GM21423 (cell line): Measurements from ENCODE around the gene SNX25.
"Not testable (repeated sequence)": the region's sequence is repeated elsewhere in the genome, so short reads cannot be mapped to it uniquely, and the experiment has no call there.

ENCODE experiments used
- ATAC-seq: cut with Tn5 transposase; IDR thresholded peaks from one replicate; pipeline ENCODE4 v1.9.1; 2021; ENCODE audit warnings: mild to moderate bottlenecking, moderate library complexity; ENCODE audit not compliant: unreplicated experiment

SNX25 gene

DNA sequence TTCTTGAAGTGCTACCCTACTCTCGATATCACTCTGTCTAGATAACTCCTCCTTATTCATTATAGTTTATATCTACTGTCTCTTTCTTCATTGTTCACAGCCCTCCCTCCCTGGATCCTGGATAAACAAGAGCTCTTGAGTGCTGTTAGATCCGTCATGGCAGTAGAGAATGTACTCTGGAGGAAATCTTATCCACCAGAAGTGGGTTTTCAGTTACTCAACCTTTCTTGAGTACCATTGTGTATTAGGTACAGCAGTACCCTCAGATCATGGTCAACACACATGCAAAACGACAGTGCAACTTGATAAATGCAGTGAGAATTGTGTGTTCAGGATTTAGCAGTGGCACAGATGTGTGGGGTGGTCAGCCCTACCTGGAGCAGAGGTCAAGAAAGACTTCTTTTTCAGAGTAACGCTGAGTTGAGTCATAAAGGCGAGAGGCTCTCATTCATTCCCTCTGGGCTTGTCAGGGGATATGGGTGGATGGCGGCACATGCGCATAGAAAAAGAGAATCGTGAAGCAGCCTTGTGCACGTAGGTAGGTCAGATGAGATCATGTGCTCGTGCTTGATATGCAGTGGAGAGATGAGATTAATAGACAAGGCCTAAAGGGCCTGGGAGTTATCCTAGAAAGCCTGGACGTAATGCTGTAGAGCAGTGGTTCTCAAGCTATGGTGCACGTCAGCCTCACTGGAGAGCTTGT is 89.5 kb downstream of the SNX25 start:
- ATAC-seq: no peak

DNA sequence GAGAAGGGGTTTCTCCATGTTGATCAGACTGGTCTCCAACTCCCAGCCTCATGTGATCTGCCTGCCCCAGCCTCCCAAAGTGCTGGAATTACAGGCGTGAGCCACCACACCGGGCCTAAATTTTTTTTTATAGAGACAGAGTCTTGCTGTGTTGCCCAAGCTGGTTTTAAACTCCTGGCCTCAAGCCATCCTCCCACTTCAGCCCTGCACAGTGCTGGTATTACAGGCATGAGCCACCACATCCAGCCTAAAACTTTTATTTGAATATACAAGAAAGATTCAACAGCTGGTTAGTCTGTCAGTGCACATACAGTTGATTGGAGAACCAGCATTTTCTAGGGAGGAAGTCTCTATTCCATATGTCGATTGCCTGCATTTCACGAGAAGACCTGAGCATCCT is 95.1 kb downstream of the SNX25 start:
- ATAC-seq: no peak

DNA sequence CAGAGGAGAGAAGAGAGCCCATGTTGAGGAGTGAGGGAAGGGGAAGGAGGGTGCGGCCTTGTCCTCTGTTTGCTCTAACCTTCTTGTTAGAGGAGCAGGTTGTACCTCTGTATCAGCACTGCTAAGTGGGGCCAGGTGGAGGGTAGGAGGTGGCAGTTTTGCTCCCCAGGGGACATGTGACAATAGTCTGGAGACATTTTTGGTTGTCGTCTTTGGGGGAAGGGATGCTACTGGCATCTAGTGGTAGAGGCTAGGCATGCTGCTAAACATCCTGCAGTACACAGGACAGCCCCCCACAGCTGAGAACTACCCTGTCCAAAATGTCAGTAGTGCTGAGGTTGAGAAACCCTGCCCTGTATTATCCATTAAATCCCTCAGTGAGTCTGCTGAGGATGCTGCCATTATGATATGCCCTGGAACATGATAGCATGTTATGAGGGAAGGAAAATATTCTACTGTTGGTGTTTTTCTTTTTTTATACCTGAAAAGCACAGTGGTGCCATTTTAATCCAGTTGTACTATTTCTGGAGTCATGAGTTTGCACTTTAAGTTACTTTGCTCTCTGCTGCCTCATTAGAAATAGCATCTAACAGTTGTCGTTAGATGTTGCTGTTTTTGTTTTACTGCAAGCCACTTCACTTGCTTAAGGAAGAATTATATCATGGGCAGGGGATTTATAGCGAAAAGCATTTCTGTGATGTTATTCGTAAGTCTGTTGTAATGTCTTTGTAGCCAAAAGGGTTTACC is 95.7 kb downstream of the SNX25 start:
- ATAC-seq: peak; percentile 43

DNA sequence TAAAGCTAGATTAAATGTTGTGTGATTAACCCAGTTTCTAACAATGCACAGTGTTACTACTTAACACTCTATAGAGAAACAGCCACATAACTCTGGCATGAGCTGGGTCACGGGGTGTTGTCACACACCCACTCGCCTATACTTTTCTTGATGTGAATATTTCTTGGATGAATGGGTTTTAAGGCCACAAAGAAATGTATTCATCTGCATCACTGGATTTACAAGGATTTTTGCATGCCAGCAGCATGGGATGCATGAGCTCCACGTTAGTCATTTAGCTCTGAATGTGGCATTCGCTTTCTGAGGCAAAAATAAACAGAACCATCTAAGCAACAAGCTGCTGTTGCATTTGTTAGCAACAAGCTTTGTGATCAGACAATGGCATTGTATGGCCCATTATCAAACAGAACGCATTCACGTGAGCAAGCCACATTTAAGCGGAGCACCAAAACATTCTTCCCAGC is 96.6 kb downstream of the SNX25 start:
- no peak for ATAC-seq

DNA sequence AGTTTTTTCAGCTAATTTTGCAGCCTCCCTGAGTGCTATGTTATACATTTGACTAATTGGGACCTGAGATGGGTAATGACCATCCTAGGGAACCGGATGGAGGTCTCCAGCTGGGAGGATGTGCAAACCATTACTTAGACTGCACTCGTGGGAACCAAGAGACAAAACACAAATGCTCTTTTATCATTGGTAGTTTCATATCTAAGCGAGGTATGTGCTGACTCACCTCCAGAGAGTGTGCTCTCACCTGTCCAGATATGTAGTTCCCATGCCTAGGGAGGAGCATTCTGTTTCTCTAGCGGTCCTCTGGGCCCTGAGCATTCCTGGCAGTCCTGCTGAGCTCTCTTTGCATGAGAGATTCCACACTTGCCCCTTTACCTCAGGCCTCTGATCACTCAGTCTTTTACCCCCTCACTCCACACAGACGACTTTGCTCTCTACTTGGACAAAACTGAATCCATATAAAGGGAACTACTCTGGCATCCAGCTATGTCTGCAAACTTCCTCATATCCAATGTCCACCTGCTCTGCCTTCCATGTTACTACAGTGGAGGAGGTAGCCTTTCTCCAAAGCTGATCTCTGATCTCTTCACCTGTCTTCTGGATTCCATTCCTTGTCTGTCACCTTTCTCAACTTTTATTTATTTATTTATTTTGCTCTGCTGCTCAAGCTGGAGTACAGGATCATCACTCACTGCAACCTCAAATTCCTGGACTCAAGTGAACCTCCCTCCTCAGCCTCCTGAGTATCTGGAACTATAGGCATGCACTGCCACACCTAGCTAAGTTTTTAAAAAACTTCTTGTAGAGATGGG is 97.9 kb downstream of the SNX25 start:
- peak; percentile 72 for ATAC-seq

DNA sequence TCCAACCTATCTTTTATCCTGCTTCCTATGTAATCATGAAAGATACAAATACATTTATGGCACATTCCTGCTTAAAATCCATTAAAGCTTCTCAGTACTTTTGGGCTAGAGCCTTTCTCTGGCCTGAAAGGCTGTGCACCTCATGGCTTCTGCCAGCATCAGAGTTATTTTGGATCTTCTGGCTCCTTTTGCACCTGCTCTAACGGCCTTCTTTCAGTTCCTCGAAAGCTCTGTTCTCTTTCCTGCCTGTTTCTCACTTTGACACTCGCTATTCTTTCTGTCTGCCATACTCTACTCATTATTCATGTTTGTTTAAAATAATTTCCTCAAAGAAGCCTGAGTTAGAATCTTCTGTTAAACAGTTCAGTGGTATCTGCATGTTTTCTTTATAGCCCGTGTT is 100.4 kb downstream of the SNX25 start:
- peak; percentile 55 for ATAC-seq

DNA sequence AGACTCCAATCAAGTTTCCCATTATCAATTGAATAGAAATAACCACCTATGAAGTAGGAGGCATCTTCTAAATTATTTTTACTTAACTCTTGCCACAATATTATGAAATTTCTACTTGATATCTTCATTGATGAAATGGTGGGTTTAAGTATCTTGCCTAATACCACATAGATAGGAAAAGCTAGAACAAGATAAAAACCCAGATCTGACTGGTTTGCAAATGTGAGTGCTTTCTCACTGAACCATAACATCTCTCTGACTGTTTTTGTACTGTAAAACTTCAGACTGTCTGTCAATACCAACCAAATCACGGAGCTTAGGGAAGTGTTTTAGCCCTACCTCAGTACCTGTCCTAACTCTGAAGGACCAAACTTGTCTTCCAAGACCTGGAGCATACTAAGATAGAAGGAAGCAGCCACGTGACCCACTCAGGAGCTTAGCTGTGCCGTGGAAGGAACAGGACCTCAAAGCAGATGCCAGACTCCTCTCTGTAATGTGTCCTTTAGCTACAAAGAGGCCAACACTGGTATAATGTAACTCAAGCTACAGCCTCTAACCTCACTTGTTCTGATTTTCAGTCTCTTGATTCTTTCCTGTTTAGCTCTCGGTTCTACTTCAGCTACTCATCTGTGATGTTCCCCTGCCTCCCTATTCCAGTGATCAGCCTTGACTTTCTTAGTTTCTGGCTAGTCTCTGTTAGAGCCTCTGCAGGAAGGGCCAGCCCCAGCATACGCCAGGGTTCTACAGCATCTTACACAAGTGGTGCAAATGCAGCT is 101.9 kb downstream of the SNX25 start:
- peak; percentile 26 for ATAC-seq

DNA sequence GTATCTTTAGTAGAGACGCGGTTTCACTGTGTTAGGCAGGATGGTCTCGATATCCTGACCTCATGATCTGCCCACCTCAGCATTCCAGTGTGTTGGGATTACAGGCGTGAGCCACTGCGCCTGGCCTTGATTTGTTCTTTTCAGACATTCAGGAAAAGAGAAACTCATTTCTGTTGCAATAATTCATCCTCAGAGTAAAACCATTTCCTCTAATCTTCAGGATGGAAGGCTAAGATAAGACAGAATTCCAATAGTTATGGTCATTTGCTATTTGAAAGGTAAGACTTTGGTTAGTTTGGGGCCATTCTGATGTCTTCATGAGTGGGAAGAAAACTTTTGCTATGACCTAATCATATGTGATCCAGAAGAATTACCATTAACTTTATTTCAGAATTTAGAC is 103.3 kb downstream of the SNX25 start:
- no peak for ATAC-seq

DNA sequence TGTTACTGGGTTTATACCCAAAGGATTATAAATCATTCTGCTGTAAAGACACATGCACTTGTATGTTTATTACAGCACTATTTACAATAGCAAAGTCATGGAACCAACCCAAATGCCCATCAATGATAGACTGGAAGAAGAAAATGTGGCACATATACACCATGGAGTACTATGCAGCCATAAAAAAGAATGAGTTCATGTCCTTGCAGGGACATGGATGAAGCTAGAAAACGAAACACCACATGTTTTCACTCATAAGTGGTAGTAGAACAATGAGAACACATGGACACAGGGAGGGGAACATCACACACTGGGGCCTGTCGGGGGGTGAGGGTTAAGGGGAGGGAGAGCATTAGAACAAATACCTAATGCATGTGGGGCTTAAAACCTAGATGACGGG is 108.1 kb downstream of the SNX25 start:
- not testable (repeated sequence) for ATAC-seq

DNA sequence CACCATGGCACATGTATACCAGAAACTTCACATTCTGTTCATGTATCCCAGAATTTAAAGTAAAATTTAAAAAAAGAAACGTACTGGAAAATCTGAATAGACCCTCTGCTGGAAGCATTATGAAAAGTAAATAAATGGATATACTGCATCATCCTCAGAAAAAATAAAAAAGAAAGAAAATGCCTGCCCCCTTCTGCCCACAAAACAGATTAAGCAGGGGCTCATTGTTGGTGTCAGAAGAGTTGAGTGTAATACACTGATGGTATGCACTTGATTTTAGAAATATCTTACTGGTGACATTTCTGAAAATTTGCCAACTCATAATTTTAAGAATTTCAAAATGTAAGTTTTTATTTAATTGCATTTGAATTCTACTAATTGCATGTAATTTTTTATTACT is 108.5 kb downstream of the SNX25 start:
- ATAC-seq: no peak

DNA sequence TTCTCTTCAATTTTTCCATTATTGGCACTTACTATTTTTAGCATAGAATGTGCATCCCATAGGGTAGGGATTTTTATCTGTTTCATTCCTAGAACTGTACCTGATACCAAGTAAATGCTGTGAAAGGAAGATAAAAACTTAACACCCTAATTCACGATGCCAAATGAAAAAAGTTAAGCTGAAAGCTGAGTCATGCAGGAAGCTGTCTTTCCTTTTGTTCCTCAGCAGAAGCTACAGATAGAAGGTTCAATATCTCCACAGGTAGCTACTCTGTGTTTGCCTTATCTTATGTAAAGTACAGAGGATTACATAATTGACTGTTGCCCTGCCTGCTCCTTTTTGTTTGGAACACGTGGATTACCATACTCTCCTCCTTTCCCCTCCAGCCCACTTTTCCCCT is 109.3 kb downstream of the SNX25 start:
- no peak for ATAC-seq

DNA sequence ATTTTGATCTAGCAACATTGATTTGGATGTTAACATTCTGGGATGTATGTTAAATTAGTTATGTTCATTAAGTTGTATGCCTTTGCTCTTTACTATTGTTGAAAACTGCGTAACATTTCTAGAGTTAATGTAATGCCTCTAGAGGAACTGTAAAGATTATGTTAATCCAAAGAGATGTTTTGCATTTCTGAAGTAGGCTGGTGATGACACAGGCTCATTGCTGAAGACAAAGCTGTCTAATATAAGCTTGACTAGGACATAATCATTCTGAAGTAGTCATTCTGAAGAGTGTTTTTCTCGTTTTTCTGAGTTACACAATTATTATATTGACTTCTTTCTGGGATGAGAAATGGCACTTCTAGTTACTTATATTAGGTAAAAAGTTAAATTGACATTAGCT is 113.4 kb downstream of the SNX25 start:
- ATAC-seq: no peak

DNA sequence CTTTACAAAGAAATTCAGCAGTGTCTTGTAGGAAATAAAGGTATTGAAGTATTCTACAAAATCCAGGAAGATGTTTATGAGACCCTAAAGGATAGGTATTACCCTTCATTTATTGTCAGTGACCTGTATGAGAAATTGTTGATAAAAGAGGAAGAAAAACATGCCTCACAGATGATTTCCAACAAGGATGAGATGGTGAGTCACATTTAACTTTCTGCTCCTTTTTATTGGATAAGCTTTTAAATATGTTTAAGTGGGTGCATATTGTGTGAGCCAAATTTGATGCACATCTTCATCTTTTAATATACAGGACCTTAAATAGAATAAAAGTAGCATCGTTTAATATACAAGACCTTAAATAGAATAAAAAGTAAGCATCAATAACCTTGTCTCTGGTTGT is 114.2 kb downstream of the SNX25 start:
- no peak for ATAC-seq

DNA sequence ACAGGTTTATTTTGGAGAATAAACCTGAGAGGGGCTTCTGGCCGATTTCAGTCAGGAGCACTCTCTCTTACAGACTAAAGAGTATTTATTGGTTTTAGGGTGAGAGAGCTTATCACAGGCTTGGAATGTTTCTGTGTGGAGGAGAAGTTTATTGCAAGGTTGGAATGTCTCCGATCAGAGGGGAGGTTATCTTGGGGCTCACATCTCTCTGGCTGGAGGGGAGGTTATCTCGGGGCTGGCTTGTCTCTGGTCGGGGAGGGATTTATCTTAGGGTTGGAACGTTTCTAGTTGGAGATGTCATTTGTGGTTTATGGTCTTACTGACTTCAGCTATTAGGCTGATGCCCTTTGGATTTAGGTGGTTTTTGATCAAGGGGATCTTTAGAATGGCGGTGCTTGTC is 115.0 kb downstream of the SNX25 start:
- not testable (repeated sequence) for ATAC-seq

DNA sequence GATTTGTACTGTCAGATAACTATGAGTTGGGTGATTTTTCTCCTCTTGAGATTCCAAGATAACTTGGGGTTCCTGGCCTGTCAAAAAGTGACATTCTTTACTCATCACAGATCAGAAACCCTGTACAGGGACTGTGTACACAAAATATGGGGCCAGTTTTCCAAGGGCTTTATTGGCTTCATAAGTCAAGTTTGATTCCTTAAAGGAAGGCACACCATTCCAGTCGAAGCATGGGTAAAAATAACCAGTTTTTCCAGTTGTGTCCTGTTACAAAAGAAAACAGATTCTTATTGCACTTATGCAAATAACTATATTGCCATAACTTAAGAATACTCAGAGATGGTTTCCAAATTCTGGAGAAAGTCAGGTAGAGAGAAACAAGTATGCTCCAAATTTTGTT is 116.3 kb downstream of the SNX25 start:
- not testable (repeated sequence) for ATAC-seq

DNA sequence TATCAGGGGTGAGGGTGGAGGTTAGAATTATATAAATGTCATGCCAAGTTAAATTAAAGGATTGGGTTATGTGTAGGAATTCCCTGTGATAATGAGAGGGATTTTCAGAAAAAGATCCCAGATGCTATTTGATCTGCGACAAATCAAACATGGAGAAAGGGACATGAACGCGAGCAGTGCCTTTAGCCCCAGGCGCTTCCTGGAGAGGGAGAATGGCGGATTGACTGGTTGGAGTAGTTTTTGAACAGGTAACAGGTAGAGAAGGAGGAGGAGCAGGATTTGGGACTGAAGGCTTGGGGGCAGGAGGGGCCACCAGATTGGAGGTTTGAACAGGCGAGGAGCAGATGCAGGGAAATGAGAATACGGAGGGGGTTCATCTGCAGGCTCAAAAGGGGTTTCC is 119.2 kb downstream of the SNX25 start:
- no peak for ATAC-seq

DNA sequence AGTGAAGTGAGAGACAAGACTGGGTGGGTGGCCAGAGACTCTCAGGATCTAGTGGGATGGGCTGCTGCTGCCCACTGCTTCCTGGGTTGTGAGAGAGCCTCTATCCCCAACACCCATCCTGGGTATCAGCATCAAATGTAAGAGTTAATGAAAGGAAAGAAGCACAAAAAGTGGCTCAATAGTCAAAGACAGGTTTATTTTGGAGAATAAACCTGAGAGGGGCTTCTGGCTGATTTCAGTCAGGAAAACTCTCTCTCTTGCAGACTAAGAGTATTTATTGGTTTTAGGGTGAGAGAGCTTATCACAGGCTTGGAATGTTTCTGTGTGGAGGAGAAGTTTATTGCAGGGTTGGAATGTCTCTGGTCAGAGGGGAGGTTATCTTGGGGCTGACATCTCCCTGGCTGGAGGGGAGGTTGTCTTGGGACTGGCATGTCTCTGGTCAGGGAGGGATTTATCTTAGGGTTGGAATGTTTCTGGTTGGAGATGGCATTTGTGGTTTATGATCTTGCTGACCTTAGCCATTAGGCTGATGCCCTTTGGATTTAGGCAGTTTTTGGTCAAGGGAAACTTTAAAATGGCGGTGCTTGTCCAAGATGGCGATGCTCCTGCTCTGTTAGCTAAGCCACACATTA is 120.6 kb downstream of the SNX25 start:
- ATAC-seq: not testable (repeated sequence)

DNA sequence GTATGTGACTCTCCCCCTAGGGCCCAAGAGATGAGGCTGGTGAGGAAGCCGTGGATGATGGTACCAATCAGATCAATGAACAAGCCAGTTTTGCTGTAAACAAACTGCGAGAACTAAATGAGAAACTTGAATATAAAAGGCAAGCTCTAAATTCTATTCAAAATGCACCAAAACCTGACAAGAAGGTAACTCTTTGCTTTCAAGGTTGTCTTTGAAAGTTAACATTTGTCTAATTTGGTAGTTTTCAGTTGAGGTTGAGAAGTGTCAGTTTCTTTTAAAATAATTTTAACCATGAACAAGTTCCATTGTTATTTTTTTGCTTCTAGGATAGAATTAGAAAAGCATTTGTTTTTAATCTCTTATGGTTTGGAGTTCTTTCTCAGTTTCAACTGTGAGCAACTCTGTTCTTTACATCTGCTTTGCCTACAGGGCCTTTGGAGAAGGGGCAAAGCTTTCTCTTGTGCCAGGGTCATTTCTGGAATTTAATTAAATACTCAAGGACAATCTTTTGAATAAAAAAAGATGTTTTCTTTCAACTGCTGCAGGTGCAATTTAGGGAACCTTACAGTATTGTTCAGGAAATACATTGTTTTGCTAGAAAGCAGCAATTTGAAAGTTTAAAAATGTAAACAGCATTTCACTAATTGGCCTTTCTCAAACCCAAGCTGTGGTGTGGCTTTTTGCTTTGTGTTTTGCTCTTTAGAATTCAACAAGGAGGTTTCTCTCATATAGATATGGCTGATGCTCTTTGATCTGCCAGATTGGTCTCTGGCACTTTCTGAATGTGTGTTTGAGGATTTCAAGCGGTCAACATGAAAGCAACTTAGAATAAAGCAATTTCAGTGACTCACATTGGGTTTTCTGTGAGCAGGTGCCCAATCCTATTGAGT is 123.4 kb downstream of the SNX25 start:
- peak; percentile 76 for ATAC-seq

DNA sequence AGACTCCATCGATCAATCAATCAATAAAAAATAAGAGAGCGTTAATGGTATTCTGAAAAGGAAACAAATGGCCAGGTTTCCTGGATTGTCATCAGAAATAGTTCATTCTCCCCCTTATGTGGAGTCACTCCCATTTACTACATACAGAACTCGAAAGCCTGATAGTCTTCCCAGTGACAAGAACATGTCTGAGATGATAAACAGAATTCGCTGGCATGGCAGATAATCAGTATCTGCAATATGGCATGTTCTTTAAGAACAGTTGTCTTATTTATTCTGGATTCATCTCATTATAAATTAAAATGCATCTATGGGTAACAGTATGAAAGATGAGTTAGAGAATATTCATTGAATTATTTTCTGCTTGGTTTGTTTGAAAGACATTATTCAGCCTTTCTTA is 124.9 kb downstream of the SNX25 start:
- ATAC-seq: no peak
